ENCODE results near the gene PDK2.

The PDK2 gene

DNA sequence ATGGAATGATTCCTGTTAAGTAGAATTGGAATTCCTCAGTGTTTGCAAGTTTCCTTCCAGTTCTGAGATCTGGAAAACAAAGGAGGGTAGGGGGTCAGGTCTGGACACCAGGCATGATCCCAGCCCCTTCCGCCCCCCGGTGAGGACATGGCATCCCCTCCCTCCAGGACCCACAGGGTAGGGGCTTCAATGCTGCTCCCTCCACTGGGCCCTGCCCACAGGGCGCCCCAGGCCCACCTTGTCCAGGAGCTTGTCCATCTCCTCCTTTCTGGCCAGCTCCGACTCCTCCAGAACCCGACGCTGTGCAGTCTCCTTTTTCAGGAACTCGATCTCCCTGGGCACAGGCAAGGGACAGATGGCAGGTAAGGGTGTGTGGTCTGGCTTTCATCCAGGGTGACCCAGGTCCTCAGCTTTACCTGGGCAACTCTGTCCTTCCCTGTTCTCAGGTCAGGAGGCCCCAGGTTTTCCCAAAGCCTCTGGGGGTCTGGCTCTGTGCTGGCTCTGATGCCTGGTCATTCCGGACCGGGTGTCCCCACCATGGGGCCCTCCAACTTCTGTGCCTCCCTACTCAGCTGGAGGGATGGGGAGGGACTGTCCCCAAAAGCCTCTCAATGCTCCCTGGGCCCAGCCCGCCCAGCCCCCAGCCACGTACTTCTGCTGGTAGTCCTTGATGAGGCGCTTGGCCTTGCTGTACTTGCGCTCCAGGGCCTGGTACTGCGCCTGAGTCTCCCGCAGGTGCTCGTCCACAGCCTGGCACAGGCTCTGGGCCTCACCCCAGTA lies 40.4 kb downstream of the PDK2 start:
- DNase-seq (ENCODE audit: low read depth, low spot score), result no peak

DNA sequence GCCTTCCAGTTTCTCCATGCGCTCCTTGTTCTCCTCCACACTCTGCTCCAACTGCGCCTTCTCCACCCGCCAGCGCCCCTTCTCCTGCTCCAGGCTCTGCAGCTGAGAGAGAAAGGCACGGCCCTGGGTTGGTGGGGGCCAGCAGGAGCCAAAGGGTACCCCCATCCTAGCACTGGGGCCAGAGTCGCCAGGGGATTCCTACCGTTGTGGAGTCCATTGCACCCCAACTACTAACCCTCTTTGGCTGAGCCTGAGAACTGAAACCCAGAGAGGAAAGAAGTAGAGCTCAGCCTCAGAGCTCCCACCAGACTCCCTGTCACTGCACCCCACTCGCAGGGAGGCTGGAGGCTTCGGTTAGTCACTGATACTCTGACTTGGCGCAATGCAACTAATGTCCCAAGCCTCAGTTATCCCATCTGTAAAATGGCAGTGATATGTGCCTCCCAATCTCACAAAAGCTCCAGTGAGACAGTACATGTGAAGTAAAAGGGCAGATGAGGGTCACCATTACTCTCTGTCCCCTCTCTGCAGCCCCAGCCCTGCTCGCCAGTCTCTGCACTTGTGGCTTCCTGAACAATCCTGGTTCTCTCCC lies 41.0 kb downstream of the PDK2 start:
- no peak for DNase-seq (ENCODE audit: low read depth, low spot score)

DNA sequence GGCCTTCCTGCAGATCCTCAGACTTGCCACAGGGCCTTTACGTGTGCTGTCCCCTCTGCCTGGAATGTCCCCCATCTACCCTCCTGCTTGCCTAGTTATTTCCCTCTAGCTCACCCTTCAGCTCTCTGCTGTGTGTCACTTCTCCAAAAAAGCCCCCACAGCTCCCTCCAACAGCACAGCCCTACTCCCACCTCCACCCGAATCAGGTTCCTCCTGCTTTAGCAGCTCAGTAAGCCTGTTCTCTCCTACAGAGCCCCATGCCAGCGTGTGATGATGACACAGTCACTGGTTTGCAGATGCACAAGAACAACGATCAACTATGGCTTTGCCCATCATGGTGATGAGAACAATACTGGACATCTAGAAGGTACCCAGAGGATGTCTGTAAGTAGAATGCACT lies 41.9 kb downstream of the PDK2 start:
- no peak for DNase-seq (ENCODE audit: low read depth, low spot score)

DNA sequence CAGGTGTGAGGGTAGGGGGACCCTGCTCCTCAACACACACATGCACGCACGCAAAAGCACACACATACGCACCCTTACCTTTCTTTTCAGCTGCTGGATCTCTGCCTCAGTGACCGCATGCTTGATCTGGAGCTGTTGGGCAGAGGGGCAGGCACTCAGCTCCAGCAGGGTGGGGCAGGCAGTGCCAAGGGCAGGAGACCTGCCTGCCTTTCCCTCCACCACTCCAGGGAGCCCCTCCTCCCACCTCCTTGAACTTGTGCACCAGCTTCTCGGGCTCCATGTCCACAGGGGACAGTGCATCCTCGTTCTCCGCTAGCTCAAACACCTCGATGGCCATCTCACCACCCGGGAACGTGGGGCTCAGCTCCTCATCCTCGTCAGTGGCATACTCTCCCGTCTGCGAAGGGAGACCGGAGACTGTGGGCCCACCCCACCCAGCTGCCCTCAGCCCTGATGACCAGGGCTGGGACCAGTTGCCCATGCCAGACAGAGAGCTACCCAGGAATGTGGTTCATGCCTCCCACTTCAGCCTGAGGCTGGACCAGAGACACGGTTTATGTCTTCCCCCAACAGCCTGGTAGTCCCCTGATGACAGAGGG lies 44.1 kb downstream of the PDK2 start:
- no peak for DNase-seq (ENCODE audit: low read depth, low spot score)

DNA sequence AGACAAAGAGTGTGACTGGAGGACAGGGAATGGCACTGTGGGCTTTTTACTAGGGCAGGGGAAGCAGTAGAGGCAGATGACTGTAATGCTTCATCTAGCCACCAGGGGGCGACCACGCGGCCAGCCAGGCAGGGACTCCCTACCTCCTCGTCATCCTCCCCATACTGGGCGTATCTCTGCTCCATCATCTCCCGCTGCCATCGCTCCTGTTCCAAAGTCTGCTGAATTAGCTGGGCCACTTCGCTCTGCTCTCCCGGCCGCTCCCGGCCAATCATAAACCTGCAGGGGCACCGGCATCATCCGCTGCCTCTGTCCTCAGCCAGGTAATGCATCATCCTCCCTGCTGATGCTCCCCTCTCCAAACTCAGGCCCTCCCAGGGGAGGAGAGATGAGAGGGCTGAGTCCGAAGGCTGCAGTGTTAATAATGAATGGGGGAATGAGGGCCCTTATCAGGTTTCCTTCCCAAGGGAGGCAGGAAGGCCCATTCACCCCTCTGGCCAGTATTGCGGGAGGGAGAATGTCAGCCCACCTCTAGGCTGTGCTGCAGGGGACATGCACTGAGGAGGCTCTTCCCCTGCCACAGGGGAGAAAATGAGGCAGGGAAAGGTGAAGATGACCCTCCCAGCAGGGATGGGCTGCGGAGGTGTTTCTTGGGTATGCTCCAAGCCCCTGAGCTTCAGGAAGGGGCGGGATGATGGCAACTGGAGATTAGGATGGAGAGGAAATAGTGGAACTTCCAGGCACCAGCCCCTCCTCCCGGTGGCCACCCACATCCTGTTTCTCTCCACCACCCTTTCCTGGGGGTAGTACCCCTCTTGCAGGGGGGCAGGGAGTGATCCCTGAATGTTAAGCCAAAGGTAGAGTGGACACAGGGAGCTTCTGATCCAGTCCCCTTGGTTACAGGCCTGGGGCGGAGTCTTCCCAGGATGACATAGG lies 45.1 kb downstream of the PDK2 start:
- DNase-seq (ENCODE audit: low read depth, low spot score), result no peak

DNA sequence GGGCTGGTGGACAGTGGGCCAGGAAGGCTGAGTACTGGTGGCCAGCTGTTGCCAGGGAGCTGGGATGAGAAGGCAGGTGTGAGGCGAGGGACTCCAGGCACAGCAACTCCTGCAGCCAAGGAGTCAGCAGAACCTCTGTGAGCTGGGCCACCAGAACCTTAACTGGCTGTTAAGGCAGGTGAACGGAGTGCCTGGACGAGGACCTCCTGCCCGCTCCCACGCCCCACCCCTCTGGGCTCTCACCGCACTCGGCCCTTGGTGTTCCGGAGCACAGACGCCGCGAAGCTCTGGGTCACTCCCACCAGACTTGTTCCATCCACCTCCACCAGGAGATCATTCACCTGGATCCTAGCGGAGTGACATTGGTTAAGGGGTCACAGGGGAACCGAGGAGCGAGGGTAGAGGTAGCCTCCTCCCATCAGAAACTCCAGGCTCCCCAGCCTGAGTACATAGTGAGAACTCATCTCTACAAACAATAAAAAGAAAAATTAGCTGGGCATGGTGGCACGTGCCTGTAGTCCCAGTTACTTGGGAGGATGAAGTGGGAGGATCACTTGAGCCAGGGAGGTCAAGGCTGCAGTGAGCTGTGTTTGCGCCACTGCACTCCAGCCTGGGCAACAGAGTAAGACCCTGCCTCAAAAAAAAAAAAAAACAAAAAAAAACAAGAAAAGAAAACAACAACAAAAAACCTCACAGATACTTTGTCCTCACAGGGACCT lies 46.0 kb downstream of the PDK2 start:
- DNase-seq (ENCODE audit: low read depth, low spot score), result no peak

GRCh38 chr17:50141745-50142110 lies 46.6 kb downstream of the PDK2 start:
- no peak for DNase-seq (ENCODE audit: low read depth, low spot score)

- no peak for DNase-seq (ENCODE audit: low read depth, low spot score)
Observed at GRCh38 chr17:50143461-50144176, 48.5 kb downstream of the PDK2 start.

DNA sequence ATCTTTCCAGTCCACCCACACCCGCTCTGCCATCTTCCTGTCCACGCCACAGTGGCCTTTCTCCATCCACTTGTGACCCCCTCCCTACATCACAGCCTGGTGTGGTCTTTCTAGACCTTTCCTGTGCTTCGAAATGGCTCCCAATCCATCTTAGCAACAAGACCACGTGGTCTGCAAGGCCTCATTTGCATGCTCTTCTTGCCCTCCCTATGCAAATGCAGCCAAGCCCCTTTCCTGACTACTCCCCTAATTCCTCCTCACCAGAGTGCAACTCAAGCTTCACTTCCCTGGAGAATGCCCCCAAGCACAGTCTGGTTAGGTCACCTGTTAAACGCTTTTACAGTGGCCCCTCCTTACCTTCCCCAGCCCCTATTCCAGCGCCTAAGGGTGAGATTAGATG lies 49.2 kb downstream of the PDK2 start:
- no peak for DNase-seq (ENCODE audit: low read depth, low spot score)

DNA sequence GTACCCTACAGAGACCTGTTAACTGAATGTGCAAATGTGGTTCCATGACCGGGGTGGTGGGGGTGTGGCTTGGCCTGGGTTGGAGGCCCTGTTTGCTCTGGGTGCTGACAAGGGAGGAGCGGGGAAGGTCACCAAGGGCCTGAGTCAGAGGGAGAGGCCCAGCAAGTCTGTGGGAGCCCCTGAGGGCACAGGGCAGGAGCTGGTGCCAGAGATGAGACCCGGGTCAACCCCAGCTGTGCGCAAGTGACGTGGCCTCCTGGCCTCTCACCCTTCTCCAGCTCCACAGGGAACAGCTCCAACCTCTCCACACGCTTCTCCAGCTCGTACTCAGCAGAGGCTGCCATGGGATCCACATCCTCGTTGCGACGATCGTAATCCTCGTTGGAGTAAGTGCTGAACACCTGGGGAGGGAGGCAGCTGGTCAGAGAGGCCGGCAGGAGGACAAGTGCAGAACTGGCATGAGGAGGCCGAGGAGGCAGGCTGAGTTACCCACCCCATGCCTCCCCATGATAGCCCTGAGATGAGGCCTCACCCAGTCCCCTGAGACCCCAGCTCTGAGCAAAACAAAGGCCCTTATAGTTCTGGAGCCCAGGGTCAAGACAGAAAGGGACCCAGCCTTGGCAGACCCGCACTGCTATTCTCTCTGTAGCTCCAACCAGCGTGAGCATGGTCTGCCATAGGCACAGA lies 49.8 kb downstream of the PDK2 start:
- no peak for DNase-seq (ENCODE audit: low read depth, low spot score)

DNA sequence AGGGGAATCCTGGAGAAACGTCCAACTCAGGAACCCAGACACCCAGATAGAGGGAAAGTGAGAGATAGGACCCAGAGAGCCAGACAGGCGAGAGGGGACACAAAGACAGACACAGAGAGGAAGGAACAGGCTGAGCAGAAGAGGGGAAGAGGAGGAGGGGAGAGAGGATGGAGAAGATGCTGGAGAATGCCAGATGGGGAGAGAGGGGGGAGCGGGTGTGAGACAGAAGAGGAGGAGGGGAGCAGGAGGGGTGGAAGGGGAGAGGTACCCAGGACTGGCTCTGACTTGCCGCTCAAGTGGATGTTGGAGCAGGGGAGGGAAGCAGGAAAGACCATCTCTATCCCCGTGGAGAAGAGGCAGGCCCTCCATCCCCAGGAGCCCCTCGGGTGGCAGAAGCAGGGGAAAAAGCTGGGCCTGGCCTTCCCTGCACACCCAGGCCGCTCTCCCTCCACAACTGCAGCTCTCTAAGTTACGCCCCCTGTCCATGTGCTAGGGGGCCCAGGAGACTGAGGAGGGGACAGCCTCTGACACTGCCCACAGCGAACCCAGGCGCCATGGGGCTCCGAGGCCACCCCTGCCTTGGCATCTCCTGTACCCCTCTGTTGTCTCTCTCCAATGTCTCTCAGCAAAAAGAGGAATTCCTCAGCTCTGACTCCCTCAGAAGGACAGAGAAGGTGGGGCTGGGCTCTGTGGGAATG lies 50.5 kb downstream of the PDK2 start:
- no peak for DNase-seq (ENCODE audit: low read depth, low spot score)

DNA sequence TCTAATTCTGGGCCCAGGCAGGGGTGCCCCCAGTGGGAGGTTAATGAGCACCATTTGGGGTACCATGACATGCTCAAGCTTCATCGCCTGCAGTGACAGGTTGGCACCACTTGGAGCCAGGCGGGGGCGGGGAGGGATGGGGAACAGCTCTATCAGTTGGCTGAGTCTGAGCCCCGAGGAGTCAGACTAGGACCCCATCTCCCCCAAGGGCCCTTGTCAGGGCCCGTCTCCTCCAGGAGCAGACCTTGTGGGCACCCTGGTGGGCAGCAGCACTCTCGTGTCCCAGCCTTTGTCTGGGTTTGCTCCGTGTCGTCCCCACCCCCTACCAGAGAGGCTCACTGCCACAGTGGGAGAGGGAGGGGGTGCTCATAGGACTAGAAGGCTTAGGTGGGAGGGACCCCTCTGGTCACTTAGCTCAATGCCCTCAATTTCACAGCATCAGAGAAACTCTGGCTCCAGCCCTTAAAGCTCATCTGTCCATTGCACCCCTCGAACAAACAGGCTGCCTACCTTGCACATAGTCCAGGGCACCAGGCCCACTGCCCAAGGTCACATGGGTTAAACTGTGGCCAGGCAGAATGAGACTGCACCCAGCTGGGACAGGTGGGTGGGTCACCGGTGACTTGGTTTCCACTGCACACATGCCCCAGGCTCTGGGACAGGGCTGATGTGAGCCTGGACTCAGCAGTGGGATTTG lies 51.2 kb downstream of the PDK2 start:
- DNase-seq (ENCODE audit: low read depth, low spot score), result no peak

- DNase-seq (ENCODE audit: low read depth, low spot score), result no peak
Observed at GRCh38 chr17:50146927-50147665, 51.9 kb downstream of the PDK2 start.

DNA sequence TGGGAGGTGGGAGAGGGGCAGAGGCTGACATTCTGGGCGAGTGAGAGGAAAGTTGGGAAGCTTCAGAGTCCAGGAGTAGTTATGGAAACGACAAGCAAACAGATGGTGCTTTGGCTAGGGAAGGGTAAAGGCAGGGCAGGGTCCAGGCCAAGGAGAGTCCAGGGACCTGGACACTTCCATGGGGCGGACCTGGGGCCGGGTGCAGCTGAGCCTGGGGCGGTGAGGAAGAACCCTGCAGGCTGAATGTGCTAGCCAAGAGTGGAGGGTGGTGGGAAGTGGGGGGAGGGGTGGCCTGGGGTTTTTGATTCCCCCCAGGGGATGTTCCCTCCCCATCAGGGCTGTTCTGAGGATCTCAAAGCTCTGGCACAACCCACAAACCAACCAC lies 52.7 kb downstream of the PDK2 start:
- DNase-seq (ENCODE audit: low read depth, low spot score), result no peak

DNA sequence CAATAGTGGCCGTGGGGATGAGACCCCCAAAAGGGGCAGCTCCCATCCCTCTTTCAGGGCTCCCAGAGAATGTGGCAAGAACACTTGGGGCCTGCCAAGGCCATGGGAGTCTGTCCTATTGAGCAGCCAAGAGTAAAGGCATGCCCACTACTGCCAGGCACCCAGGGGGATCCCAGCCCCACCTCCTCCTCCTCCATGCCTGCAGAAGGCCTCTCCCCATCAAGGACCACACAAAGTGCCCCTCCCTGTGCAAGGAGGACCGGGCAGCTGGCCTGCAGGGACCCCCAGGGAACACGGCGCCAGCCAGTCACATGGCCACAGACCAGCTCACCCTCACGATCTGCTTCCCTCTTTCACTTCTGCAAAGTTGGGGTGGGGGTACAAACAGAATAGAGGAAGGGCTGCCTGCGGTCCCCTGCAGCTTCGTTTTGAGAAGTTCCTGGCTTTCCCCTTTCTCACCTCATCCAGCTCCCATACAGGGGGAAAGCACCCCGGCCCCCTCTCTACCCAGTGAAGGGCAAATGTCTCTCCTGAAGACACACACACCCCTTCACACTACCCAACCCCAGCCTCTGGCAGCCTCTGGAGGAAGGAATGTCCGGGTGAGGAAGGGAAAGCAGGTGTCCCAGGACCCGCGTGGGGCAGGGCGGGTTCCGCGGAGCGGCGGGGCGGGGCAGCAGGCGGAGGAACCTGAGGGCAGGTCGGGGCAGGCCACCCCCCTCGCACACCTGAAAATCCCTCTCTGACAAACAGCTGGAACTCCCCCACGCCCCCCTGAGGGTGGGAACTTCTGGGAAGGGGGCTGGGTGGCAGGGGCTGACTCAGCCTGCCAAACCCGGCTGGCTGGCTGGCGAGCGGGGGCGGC lies 53.3 kb downstream of the PDK2 start:
- DNase-seq (ENCODE audit: low read depth, low spot score), result no peak

GRCh38 chr17:50149091-50149416 lies 53.9 kb downstream of the PDK2 start:
- no peak for DNase-seq (ENCODE audit: low read depth, low spot score)

Measured in smooth muscle cell of the brain vasculature (primary cell).